NCI-H2029 (cell line): Measurements from ENCODE around the gene RBM18.
A peak's percentile ranks its signal among the peaks of the same experiment; 100 is the strongest.

Experiments
- DNase-seq: peaks from one replicate; lab custom pipeline; 2025; lab: John Stamatoyannopoulos, UW

RBM18 gene, protein sequence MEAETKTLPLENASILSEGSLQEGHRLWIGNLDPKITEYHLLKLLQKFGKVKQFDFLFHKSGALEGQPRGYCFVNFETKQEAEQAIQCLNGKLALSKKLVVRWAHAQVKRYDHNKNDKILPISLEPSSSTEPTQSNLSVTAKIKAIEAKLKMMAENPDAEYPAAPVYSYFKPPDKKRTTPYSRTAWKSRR

DNA sequence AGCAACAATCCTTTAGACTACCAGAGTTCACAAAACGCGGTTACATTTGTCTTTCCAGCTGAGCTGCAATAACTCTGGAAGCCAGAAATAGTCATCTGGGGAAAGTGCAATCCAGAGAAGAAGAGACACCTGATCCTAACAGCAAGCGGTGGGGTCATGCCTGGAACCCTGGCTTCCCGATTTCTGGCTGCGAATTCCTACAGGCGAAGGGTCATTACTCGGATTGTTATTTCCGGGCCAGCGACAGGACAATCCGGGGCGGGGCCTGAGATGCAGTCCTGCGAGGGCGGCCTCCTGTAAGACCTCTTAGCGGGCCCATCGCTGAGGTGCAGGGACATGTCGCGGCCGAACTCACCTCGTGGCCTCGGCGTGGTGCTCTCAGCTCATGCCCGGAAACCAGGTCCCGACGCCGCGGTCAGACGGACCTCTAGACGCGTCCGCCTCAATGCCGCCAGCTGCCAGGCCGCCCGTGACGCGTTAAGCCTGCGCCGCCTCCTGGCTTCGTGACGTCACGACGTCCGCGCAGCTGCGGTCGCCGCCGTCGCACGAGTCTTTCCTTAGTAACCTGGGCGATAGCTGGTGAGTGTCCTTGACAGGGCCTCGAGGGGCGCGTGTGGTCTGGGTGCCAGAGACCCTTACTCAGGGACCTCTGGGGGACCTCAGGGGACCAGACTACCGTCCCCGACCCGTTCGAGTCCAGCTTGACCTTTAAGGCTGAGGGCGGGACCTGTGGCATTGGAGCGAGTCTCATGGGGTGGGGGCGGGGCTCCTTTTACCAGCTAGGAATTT lies at the start of gene RBM18, which contains the start of gene MRRF:
Gene RBM18, minus strand, starts transcription at position 481 of the 789 bp plus-strand sequence. CDS start 3,348 bp downstream, outside the sequence.
Gene MRRF, plus strand, starts transcription at position 523 of the 789 bp plus-strand sequence. CDS start 6,010 bp downstream, outside the sequence.
- peak; percentile 87 for DNase-seq

DNA sequence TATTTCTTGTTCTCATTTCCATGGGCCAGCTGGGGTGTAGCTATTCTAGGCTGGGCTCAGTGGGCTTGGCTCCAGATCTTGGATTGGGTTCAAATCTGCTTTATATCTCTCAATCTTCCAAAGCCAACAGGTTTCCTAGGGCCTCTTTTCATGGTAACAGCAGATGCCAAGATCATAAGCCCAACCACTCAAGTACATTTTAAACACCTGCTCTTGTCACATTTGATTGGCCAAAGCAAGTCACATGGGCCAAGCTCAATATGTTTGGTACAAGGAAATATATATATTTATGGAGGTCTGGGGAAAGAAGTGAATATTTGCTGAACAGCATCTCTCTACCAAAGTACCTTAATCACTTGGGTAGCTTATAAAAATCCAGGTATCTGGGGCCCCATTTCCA lies 49.5 kb upstream of the RBM18 start:
- DNase-seq = peak; percentile 45

DNA sequence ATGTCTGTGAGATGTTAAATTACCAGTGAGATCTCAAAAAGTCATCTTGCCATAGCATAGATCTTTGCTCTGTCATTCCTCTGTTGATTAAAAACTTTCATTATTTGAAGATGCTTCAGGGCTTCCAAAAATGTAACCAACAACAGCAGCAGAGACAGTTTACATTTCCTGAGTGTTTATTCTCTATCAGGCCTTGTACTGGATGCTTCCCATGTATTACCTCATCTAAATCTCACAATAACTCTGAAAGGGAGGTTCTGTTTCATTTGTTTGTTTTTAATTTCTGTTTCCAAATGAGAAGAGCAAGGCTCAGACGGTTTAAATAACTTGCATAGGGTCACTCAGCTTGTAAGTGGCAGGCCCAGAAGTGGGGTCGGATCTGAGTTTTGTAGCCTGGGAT lies 45.2 kb upstream of the RBM18 start:
- DNase-seq = no peak

DNA sequence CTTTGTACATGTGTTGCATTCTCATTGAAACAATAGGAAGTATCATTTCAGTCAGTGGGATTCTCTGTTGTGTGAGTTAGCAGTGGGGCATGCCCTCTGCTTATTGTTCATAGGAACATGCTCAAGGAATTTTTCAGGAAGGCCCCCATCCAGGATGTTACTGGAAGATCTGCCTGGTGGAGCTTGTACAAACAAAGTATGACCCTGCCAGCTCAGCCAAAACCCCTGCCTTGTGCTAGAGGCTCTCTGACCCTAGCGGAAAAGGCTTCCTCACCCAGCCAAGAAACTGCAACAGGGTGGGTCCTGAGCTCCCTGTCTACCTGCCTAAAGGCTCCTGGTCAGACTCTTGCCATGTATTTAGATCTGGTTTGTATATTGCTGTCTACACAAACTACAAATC lies 43.3 kb upstream of the RBM18 start:
- no peak for DNase-seq

DNA sequence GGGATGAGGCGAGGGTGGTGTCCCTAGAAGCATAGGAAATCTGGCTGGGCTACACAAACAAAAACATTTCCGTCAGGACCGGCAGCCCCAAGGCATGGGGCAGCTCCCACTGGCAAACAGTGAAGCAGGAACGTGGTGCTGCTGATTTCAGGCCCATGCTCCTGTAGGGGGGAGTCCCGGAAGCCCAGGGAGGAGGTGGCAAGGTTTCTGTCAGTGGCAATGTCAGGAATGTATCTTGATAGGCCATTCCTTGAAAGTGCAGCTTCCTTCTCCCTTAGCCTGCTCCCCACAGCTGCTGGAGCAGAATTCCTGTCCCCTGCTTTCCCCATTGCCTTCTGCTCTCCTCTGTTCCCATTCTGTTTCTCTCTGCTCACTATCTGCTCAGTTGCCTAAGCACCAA lies 42.4 kb upstream of the RBM18 start:
- no peak for DNase-seq

DNA sequence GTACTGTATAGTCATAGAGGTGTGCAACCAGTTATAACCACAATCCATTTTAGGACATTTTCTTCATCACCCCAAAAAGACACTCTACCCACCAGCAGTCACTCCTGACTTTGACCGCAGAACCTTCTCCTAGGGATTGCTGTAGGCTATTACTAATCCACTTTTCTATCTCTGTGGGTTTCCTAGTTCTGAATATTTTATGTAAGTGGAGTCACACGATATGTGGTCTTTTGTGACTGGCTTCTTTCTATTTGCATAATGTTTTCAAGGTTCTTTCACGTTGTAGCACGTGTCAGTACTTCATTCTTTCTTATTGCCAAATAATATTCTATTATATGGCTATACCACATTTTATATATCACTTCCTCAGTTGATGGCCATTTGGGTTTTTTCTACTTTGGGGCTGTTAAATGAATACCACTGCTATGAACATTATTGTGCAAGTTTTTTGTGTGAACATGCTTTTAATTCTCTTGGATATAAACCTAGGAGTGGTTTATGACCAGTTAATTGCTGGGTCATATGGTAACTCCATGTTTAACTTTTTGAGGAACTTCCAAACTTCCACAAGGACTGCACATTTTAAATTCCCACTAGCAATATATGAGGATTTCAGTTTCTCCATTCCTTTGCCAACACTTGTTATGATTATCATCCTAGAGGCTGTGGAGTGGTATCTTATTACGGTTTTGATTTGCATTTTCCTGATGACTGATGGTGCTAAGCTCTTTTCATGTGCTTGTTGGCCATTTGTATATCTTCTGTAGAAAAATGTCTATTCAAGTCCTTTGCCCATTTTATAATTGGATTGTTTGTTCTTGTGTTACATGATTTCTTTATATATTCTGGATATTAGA lies 37.8 kb upstream of the RBM18 start:
- DNase-seq = no peak

DNA sequence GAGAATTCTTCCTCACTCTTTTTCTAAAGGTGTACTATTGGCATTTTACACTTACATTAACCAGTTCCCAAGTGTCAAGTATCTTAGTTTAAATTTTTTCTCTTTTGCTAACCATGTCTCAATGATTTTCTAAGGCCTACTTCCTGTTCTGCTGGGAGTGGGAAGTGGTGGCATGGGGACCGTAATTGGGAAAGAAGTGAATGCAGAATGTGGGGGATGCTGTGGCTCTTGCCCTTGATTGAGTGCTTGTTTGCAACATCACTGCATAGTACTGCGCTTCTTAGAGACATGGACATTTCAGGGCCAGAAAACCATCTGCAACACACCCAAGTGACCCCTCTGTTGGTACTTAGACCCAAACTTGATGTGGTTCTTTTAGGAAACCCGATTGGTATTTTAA lies 32.9 kb upstream of the RBM18 start:
- DNase-seq = no peak

DNA sequence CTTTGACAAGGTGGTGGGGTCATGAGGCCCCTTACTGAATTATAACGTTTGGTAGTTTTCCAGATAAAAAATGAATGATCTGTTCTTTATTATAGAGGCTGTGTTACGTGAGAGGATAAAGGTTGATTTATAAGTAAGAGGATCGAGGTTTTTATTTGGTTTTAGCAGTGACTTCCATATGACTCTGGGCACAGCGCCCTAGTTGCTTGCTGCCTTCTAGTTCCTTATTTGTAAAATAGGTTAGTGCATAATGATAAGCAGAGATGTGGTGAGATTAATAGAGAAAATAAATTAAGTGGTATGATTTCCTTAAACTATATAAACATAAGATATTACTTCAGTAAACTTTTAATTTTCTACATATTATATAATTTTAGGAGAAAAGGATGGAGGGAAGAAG lies 29.9 kb upstream of the RBM18 start:
- DNase-seq = no peak

DNA sequence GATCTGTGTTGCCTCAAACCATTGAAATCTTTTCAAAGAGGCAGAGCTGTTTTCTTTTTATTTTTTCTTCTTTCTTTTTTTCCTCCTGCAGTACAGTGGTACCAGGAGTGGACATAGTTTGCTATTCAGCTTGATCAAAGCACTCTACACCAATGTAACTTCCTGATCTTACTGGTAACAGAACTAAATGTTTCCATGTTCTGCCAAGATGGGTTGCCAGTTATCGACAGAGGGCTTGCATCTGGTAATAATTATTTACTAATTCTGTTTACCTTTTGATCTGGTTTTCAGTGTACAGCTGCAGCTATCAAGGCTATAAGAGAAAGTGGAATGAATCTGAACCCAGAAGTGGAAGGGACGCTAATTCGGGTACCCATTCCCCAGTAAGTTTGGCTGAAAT lies 26.8 kb upstream of the RBM18 start:
- DNase-seq = no peak

DNA sequence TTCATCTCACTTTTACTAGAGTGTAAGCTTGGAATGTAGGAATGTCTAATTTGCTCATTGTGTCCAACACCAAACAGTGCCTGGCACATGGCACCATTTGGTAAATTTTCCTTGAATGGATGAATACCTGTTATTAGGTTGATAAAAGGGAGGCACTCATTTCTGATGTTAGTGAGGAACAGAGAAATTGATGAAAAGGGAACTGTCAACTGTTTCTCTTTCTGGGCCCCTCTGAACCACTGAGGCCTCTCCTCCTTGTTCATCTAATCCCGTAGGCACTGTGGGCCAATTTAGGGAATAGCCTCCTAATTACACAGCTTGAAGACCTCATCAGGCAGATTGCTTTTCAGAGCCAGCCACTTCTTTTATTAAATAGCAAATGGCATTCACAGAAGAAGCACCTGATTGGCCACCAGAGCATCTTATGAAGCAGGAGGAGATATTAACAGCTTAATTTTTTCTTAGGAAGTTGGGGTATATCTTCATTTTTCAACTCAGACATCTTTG lies 22.6 kb upstream of the RBM18 start:
- no peak for DNase-seq

DNA sequence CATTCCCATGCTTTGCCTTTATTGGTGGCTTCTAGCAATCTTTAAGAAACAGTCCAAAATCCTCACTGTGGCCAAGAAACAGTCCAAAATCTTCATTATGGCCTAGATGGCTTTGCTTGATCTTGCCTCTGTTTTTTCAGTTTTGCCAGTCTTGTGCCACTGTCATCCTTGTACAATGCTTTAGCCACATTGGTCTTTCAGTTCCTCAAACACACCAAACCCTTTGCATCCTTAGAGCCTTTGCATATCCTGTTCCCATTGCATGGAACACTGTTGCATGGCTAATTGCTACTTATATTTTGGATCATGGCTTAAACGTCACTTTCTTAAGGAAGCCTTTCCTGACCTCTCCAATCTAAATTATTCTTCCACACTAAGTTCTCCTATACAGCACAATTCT lies 22.1 kb upstream of the RBM18 start:
- DNase-seq = no peak

DNA sequence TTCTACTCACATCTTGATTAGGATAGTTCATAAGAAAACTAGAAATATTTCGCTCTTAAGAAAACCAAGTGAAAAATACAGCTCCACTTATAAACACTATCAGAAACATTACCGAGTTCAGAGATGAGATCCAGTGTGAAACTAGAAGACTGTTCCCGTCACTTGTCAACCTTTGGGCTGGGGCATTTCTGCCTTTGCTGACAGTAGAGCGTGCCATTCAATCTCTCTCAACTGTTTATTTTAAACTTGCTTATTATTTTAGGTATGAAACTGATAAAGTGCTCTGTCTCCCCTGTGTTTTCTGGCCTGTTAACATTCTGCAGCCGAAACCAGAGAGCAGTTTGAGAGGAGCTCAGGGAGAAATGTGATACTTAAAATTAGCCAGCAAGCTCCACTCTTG lies 16.7 kb upstream of the RBM18 start:
- no peak for DNase-seq

DNA sequence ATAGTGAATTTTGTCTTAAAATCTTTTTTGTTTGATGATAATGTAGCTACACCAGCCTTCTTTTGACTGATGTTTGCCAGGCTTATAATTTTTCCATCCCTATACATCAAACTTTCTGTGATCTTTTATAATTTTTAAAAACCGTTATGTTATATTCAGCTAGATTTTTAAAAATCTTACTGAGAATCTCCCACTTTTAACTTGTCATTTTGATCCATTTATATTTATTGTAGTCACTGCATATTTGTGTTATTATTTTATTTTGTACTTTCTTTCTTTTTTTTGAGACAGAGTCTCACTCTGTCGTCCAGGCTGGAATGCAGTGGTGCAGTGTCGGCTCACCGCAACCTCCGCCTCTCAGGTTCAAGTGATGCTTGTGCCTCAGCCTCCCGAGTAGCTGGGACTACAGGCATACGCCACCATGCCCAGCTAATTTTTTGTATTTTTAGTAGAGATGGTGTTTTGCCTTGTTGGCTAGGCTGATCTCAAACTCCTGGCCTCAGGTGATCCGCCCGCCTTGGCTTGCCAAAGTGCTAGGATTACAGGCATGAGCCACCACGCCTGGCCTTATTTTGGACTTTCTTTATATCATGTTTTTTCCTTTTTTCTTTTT lies 12.8 kb upstream of the RBM18 start:
- no peak for DNase-seq

DNA sequence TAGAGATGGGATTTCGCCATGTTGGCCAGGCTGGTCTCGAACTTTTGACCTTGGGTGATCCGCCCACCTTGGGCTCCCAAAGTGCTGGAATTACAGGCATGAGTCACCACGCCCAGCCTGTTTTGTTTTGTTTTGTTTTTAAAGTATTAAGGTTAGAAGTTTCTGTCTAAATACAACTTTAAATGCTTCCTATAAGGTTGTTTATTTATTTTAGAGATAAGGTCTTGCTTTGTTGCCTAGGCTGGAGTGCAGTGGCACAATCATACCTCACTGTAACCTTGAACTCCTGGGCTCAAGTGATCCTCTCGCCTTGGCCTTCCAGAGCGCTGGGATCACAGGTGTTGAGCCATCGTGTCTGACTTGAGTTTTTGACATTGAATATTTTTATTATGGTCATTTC lies 11.5 kb upstream of the RBM18 start:
- no peak for DNase-seq

DNA sequence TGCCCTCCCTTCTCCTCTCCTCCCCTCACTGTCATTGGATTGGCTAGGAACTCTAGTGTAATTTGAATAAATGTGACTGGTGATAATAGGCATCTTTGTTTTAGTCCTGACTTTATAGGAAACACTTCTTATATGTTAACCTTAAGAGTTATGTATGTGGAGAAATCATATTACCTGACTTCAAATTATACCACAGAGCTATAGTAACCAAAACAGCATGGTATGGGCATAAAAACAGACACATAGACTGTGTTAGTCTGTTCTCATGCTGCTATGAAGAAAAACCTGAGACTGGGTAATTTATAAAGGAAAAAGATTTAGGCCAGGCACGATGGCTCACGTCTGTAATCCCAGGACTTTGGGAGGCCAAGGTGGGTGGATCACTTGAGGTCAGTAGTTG lies 9.4 kb upstream of the RBM18 start:
- DNase-seq = no peak

DNA sequence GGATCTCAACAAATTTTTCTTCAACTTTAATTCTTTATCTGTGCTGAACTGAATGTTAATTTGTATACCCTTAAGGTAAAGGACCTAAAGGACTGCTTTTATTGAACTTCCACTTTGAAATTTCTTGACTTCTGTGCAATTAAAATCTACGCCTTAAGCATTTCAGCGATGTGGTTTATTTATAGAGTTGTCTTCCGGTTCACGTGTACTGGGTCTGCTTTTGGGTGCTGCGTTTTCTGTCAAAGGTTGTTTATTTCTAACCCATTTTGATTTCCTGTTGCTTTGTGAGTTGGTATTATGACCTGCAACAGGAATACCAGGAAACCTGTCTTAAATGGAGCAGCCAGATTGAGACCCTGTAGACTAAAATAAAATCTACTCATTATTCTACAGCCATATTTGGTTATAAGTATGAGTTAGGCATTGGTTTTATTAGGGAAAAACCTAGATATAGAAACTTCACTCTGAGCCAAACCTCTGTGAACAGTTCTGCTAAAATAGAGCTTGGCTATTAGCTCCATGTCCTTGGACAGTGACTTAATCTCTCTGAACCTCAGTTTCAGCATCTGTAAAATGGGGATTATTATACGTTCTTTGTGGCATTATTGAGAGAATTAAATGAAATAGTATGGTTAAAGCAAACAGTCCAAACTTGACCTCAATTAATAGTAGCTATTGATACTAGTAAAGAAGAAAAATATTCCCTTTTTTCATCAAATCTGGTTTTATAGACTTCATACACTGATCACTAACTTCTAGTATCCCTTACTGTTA lies 3.6 kb upstream of the RBM18 start:
- DNase-seq = no peak

DNA sequence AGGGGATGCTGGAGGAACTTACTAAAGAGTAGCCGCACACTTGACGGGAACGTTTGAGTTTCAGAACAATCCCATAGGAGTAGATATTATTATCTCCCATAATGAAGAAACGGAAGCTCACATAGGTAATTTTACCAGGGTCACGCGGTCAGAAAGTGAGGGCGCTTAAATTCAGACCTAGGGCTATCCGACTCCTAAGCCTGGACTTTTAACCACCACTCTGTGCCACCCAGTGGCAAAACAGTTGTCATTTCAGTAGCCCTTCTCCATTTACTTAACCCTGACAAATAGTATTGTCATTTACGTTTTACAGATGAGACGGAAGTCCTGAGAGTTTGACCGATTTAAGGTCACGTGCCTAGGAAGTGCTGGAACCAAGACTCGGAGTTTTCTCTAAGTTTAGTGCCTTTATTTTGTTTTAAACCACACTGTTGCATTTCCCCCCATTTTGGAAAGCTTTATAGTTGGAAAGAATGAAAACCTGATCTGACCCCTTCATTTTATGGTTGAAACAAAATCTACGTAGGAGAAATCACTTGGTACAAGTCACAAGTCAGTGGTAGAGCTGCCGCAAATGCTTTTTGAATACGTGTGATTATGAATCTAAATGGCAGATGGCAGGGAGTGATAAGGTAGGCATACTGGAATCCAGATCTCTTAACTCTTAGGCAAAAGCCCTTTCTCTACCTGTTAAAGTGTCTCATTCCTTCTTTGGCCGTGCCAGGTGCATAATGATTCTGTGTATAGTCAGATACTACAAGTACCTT lies 692 bp upstream of the RBM18 start:
- peak; percentile 32 for DNase-seq

DNA sequence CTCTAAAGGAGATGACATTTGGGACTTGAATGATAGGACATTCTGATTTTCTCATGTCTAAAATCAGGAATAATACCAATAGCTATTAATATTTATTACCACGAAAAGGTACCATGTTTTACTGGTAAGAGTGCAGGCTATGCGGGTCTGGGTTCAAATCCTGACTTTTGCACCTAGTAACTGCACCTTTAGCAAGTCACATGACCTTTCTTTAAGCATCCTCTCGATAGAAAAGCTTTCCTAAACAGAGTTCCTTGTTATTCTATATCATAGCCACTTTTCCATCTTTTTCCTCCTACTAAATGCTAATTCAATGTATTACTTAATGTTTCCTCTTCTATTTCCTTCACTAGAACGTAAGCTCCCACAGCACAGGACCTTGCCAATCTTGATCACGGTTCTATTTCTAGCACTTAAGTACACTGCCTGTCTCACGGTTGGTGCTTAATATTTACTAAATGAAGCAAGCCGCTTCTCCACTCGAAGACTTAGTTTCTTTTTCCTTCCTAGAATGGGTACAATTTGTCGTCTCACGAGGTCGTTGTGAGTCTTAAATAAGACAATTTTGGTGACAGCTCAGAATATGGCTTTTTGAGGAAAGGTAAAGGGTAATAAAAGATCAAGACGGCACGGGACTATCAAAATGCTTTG lies 816 bp downstream of the RBM18 start:
- no peak for DNase-seq

DNA sequence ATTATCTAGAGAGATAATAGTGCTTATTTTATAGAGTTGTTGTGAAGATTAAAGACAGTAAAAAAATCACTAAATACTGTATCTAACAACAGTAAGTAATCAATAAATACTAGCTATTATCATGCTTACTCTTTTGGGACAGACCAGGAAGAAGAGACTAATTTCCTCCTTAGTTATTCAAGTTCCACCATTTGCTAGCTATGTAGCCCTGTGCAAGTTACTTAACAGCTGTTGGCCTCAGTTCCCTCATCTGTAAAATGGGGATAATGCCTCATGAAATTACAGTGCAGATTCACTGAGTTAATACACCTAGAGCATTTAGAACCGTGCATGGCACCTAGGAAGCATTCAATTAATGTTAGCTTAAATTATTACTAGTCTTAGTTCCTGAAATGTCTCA lies 2.6 kb downstream of the RBM18 start:
- no peak for DNase-seq

DNA sequence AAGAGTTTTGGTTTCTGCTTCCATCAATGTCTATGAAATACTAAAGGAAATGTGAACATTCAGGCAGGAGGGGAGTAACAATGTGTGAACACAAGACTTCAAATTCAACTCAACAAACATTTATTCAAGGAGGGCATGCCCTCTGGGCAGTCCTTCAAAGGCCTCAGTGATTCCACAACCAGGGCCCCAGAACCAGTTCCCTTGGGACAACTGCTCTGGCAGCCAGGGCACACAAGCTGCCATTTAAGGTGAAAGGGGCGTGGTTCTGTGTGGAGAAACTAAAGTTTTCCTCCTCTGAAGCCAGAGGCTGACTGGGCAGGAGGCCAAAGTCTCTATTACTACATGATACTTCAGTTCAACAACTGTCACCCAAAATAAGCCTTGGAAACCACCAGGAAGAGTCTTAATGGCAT lies 3.2 kb downstream of the RBM18 start:
- DNase-seq = peak; percentile 31
